Tibial nerve (tissue), 4 donors: ENCODE measurements around the gene STAT4.

Experiments
- EP300 ChIP-seq, 2 donors: sonication (generic); formaldehyde crosslinking; IDR thresholded peaks; one replicate each; pipeline ENCODE4 v1.6.1; 2017; ENCODE audit warnings: antibody characterized with exemption in 2 of 2, mild to moderate bottlenecking in 1 of 2
- POLR2A ChIP-seq, 2 donors: fragments of 450-650 bp; IDR thresholded peaks; one replicate each; pipeline ENCODE4 v1.6.1; 2017; ENCODE audit warnings: antibody characterized with exemption in 2 of 2, mild to moderate bottlenecking in 2 of 2, moderate library complexity in 2 of 2
- TF ChIP-seq, protein P1 (sequence below), 5 experiments: fragments of 200-600 bp in 3 of 5; fragments of 450-650 bp in 2 of 5; sonication (generic) in 3 of 5; IDR thresholded peaks; one replicate each; pipeline ENCODE4 v1.5.1; 2016 to 2019; ENCODE audit warnings: antibody characterized with exemption in 5 of 5, mild to moderate bottlenecking in 3 of 5, moderate library complexity in 2 of 5

DNA sequence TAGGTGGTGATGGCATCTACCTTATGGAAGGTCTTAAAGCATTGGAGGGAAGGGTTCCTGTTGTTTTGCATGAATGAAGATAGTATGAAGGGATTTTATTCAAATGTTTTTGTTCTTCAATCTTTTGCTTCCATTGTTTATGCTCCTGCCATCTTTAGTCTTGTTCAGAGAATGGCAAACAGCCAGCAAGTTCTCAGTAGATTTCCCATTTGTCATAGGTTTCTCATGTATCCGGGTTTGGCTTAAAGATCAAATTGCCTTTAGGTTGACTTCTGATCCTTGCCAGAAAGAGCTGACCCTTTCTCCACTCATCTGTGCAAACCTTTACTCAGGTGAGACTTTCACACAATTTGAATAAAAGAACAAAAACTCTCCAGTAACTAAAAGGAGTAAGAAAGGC lies 44.2 kb upstream of the STAT4 start:
- TF ChIP-seq, protein P1, sequence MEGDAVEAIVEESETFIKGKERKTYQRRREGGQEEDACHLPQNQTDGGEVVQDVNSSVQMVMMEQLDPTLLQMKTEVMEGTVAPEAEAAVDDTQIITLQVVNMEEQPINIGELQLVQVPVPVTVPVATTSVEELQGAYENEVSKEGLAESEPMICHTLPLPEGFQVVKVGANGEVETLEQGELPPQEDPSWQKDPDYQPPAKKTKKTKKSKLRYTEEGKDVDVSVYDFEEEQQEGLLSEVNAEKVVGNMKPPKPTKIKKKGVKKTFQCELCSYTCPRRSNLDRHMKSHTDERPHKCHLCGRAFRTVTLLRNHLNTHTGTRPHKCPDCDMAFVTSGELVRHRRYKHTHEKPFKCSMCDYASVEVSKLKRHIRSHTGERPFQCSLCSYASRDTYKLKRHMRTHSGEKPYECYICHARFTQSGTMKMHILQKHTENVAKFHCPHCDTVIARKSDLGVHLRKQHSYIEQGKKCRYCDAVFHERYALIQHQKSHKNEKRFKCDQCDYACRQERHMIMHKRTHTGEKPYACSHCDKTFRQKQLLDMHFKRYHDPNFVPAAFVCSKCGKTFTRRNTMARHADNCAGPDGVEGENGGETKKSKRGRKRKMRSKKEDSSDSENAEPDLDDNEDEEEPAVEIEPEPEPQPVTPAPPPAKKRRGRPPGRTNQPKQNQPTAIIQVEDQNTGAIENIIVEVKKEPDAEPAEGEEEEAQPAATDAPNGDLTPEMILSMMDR (IDR thresholded peaks at IDR 0.05): no peak
- TF ChIP-seq POLR2A (IDR thresholded peaks at IDR 0.05) (no peak), EP300 (IDR thresholded peaks at IDR 0.05) (no peak)
